GM19397 (cell line): ENCODE results near the gene CDK13.
A peak's percentile ranks its signal among the peaks of the same experiment; 100 is the strongest.

ENCODE experiments used
- ATAC-seq: cut with Tn5 transposase; IDR thresholded peaks from one replicate; pipeline ENCODE4 v1.9.1; 2021; ENCODE audit warnings: mild to moderate bottlenecking, moderate library complexity; ENCODE audit not compliant: unreplicated experiment

Gene CDK13

DNA sequence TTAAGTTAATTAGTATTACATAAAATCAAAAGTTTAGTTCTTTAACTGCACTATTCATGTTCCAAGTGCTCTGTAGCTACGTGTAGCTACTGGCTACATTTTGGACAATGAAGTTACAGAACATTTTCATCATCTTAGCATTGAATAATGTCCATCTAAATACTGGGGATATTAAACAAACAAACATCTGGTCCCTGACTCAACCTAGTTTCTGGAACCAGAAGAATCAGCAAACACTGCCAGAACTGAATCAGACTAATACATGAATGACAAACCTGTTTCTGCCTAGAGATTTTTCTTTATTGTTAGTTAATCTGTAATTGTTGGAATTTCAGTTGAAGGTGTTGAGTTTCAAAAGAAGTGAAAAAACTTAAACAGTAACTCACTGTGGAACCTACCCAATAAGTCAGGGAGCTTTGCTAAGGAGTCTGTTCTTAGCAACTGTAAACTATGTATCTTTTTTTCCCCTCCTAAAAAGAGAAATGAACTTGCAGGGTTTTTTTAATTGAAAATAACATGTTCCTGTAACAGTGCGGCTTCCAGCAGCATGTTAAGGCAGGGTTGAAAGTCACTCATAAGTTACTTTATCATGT is 58.3 kb downstream of the CDK13 start:
- ATAC-seq, result no peak

- ATAC-seq, result no peak
These were observed 59.2 kb downstream of the CDK13 start for GRCh38 chr7:40009301-40009700.

GRCh38 chr7:40014376-40014775 is 64.3 kb downstream of the CDK13 start:
- ATAC-seq, result no peak

- peak; percentile 90 for ATAC-seq
These were observed 65.8 kb downstream of the CDK13 start for GRCh38 chr7:40015790-40016296.

- ATAC-seq, result no peak
These were observed 69.5 kb downstream of the CDK13 start for GRCh38 chr7:40019558-40019957.

DNA sequence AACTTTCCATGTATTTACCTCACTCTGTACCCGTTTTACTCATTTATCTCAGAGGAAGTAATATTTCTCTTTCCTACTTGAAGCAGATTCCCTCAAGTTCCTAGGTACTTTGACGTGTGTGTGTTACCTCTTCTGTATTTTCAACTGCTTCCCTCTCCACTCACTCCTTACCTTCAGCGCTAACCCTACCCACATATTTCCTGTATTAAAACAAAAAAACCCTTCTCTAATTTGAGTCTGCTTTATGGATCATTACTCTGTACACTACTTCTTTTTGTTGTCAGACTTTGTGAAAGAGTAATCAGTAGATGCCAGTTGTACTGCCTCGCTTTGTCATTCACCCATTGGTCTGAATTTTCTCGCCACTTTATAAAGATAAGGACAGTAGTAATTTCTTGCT is 74.0 kb downstream of the CDK13 start:
- no peak for ATAC-seq

DNA sequence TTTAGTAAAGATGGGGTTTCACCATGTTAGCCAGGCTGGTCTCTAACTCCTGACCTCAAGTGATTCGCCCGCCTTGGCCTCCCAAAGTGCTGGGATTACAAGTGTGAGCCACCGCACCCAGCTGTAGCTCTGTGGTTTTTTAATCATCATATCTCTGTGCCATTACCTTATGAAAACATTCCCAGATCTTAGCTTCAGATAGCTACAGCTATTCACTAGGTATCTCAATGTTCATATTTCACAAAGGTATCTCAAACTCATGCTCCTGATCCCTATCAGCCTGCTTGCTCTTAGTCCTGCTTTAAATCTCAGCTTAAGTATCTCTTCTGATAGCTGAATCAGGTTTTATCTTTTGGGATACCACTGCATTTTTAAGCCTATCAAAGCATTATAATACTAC is 74.8 kb downstream of the CDK13 start:
- no peak for ATAC-seq

DNA sequence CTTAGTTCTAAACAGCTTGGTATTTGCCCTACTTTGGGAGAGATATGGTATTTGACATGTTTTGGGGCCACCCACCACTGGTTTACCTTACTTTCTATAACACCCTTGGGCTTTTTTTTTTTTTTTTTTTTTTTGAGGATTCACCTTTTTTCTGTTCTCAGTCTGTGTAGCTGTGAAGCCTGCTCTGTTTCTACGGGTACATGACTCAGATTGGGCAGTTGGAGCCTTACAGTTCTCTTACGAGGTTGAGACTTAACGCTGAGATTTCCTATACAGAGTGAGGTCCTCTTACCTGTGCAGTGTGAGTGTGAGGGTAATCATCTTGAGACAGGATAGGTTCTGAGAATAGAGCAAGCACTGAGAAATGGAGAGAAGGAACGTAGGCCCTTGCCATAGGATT is 77.5 kb downstream of the CDK13 start:
- no peak for ATAC-seq

DNA sequence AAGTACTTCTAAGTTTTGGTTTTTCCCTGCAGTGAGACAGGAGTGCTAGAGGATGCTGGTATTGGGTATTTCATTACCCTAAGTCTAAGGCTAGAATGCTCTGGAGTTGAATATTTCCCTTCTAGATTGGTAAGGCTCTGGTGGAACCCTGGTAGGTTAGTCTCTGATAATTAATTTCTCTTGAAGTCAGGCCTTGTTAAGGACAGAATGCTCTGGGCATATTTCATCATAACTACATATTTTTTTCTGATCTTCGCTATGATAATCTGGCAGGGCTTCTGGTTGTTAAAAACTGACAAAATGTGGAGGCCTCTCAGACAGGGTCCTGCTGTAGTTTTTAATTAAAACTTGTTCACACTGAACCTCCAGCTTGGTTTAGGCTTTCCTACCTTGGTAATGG is 83.8 kb downstream of the CDK13 start:
- no peak for ATAC-seq

DNA sequence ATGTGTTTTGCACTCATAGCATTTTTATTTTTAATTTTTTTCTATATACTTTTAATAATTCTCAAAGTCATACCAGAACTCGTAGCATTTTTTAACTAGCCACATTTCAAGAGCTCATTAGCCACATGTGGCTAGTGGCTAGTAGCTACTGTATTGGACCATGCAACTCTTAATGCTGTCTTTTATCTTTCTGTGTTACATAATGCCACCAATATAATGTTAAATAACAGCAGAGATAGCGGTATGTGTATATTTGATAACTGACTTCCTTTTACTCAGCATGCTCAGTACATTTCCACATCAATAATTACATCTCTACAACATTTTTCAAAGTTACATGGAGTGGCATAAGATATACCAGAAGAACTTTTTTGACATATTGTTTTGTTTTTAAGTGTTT is 91.4 kb downstream of the CDK13 start:
- ATAC-seq, result no peak

DNA sequence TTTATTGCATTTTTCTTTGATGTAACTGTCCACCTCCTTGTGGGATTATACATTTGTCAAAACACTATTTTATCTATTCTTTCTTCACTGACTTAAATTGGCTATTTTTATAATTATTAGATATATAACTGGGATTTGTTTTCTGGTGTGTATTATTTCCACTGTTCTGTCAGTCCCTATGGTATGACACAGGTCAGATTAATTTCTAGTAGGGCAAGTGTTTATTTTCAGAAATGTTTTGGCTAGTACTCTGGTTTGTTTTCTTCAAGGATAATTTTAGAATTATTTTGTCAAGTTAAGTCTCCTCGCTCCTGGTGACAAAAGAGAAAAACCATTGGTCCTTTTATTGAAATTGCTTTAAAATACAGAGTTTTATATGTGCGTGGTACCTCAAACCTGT is 93.1 kb downstream of the CDK13 start:
- ATAC-seq, result no peak

DNA sequence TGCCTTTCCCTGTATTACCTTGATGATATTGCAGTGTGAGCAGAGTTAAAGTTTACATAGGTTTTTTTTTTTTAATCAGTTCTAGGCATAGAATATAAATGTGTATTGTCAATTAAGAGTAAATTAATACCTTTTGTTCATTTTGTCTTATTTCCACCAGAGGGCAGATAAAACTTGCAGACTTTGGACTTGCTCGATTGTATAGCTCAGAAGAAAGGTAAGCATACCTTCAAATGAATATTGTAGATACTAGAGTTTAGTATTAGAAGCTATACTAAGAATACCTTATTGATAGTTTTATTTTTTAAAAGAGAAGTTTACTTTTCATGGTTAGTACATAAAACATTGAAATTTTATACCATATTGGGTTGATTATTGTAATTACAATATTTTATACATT is 97.6 kb downstream of the CDK13 start:
- no peak for ATAC-seq

DNA sequence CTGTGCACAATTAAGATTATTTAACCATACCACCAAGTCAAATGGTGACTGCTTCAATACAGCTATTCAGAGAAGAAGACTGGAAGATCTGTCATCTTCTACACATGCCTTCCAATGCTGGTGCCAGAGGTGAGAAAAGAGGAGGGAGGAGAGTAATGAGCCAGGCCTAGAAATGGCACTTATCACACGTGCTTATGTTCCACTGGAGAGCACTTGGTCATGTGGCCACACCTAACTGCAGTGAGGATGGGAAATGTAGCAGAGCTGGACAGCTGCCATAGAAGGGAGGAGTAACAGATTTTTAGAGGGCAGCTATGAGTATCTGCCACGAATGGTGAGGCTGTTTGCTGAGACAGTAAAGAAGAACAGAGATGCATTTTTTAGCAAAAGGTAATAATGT is 107.2 kb downstream of the CDK13 start:
- ATAC-seq, result no peak

GRCh38 chr7:40058026-40058425 is 108.0 kb downstream of the CDK13 start:
- ATAC-seq, result no peak

DNA sequence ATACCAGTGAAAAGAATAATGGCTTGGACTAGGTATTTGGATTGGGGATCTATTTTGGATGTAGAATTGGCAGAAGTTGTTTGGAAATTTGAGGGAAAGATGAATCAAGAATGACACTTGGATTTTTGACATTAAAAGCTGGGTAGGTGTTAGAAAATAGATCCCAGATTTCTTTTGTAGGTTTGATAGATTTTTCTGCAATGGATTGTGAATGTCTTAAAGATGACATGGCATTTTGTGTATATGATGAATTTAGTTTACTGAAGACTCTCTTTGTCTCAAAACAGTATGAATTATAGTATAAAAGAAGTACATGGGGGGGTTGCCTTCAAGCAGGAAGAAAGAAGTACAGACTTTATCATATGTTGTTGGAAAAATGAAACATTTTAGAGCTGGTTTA is 108.6 kb downstream of the CDK13 start:
- ATAC-seq, result no peak

GRCh38 chr7:40059057-40059456 is 109.0 kb downstream of the CDK13 start:
- ATAC-seq, result no peak

GRCh38 chr7:40072268-40072667 is 122.2 kb downstream of the CDK13 start:
- ATAC-seq, result no peak

DNA sequence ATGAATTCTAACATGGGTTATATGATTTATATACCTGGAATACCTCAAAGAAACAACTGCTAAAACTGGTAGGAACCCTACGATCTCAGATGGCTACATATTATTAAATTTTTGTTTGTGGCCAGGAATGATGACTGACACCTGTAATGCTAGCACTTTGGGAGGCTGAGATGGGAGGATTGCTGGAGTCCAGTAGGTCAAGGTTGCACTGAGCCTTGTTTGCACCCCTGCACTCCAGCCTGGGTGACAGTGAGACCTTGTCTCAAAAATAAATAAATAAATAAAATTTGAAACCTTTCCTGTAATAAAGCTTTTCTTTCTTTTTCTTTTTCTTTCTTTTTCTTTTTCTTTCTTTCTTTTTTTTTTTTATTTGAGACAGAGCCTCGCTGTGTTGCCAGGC is 123.2 kb downstream of the CDK13 start:
- no peak for ATAC-seq

GRCh38 chr7:40077849-40078248 is 127.8 kb downstream of the CDK13 start:
- ATAC-seq, result no peak

GRCh38 chr7:40092182-40092581 is 142.1 kb downstream of the CDK13 start:
- no peak for ATAC-seq

GRCh38 chr7:40093631-40094350 is 143.7 kb downstream of the CDK13 start:
- no peak for ATAC-seq

- ATAC-seq, result no peak
These were observed 145.2 kb downstream of the CDK13 start for GRCh38 chr7:40095230-40095629.
